WI38 (cell line): ENCODE results near the gene NSD1.
A peak's percentile ranks its signal among the peaks of the same experiment; 100 is the strongest.

Experiments
- H3K4me3 ChIP-seq: 2 replicates; pipeline ENCODE4 v1.5.1; 2011; ENCODE audit warnings: low read depth, mild to moderate bottlenecking, control low read depth, low read length
- TF ChIP-seq, protein P1 (sequence below): IDR thresholded peaks from 2 replicates; pipeline ENCODE4 v1.5.1; 2012; ENCODE audit warnings: low read depth, mild to moderate bottlenecking, control low read depth, low read length

The NSD1 gene, protein sequence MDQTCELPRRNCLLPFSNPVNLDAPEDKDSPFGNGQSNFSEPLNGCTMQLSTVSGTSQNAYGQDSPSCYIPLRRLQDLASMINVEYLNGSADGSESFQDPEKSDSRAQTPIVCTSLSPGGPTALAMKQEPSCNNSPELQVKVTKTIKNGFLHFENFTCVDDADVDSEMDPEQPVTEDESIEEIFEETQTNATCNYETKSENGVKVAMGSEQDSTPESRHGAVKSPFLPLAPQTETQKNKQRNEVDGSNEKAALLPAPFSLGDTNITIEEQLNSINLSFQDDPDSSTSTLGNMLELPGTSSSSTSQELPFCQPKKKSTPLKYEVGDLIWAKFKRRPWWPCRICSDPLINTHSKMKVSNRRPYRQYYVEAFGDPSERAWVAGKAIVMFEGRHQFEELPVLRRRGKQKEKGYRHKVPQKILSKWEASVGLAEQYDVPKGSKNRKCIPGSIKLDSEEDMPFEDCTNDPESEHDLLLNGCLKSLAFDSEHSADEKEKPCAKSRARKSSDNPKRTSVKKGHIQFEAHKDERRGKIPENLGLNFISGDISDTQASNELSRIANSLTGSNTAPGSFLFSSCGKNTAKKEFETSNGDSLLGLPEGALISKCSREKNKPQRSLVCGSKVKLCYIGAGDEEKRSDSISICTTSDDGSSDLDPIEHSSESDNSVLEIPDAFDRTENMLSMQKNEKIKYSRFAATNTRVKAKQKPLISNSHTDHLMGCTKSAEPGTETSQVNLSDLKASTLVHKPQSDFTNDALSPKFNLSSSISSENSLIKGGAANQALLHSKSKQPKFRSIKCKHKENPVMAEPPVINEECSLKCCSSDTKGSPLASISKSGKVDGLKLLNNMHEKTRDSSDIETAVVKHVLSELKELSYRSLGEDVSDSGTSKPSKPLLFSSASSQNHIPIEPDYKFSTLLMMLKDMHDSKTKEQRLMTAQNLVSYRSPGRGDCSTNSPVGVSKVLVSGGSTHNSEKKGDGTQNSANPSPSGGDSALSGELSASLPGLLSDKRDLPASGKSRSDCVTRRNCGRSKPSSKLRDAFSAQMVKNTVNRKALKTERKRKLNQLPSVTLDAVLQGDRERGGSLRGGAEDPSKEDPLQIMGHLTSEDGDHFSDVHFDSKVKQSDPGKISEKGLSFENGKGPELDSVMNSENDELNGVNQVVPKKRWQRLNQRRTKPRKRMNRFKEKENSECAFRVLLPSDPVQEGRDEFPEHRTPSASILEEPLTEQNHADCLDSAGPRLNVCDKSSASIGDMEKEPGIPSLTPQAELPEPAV (N-terminal part only)

DNA sequence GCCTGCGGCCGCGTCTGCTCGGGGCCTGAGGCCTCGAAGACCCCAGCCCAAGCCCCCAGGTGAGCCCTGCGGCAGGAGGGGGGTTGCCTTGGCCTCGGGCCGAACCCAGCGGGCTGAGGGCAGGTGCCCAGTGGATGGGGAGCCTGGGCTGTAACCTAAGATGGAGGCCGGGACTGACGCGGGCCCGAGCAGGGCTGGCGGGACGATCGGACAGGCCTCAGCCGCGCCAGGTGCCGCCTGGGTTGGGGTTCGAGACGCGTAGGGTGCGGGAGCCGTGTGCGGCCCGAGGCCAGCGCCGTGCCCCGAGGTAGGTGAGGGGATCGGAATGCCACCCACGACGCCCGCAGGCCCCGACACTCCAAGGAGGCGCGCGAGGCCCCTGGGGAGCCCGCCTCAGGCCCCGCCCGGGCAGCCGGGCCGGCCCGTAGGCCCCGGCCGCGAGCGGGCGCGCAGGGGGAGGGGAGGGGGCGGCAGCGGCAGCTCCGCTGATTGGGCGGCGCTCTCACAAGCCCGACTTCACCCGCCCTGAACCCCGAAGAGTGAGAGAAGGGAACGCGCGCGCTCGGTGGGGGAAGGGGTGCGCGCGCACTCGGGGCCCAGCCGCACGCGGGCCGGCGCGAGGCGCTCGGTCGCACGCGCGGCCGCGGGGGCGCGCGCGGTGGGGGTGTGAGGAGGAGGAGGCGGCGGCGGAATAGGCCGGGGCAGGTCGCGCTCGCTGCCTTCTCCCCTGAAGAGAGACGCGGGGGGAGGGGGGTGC, at the start of gene NSD1:
NSD1 (plus strand) TSS at position 678 of the 757 bp plus-strand sequence. CDS start 1,331 bp downstream, outside the sequence.
- TF ChIP-seq, protein P1, sequence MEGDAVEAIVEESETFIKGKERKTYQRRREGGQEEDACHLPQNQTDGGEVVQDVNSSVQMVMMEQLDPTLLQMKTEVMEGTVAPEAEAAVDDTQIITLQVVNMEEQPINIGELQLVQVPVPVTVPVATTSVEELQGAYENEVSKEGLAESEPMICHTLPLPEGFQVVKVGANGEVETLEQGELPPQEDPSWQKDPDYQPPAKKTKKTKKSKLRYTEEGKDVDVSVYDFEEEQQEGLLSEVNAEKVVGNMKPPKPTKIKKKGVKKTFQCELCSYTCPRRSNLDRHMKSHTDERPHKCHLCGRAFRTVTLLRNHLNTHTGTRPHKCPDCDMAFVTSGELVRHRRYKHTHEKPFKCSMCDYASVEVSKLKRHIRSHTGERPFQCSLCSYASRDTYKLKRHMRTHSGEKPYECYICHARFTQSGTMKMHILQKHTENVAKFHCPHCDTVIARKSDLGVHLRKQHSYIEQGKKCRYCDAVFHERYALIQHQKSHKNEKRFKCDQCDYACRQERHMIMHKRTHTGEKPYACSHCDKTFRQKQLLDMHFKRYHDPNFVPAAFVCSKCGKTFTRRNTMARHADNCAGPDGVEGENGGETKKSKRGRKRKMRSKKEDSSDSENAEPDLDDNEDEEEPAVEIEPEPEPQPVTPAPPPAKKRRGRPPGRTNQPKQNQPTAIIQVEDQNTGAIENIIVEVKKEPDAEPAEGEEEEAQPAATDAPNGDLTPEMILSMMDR = no peak
- peak within 1 kb of the TSS; percentile 64 for H3K4me3 ChIP-seq

DNA sequence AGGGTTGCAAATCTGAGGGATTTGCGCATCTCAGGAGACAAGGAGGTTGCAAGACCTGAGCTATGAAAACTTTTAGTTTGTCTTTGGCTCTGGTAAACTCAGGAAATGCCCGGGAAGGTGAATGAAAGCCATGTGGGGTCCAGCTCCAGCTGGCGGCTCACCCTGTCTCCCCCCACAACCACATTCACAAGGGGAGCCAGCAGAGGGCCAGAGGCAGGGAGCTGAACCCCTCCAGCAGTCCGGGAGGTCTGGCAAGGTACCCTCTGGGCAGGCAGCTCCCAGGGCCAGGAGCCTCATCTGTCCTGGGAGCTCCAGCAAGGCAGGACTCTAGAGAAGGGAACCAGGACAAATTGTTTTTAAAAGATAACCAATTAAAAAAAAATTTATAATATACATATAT, 49.4 kb upstream of the NSD1 start:
- no peak overlapping the region for H3K4me3 ChIP-seq
- TF ChIP-seq, protein P1 = no peak

DNA sequence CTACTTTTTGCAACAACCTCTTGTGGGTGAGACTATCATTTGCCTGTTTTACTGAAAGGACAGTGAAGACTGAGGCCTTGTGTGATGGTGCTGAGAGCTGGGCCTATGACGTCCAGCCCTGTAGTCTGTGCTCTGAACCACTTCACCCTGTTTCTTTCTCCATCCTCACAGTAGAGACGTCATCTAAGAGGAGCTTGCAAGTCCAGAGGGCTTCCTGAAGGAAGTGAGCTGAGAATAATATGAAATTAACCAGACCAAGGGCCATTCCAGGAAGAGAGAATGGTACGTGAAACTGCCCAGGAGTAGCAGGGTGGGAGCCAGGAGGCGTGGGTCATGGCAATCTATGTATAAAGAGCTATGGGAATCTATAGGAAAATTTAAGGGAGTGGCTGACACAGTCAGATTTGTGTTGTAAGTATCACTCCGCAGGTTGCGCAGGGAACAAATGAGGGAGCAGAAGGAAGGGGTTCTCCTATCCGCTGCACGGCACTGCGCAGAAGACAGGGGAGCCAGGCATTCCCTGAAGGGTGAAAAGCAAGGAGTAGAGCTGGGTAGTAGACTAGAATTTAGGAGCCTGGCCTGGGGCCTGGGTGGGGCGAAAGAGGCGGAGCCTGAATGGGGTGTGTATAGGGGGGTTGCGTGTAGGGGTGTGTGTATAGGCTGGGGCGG, 47.5 kb upstream of the NSD1 start:
- TF ChIP-seq, protein P1 = no peak
- H3K4me3 ChIP-seq = no peak overlapping the region

DNA sequence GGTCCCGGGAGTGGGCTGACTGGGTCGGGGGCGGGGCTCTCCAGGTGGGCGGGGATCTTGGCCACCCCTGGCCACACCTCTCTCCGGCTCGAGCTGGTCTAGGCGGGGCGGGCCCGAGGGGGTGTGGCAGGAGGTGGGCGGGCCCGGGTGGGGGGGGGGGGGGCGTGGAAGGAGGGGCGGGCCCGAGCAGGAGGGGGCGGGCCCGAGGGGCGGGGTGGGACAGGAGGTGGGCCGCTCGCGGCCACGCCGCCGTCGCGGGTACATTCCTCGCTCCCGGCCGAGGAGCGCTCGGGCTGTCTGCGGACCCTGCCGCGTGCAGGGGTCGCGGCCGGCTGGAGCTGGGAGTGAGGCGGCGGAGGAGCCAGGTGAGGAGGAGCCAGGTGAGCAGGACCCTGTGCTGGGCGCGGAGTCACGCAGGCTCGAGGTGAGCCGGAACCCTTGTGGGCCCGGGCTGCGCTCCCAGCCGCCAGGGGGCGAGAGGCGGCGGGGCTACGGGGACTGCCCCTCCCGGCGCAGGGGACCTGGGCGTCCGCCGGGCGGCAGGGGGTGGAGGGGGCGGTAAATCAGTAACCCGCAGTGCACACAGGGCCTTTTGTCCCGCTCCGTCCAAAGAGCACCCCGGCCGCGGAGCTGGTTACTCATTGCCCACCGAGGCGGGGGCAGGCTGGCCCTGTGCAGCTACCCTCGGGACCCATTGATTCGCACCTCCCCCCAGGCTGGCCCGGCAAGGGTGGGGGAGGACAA, 46.7 kb upstream of the NSD1 start, which contains the start of gene FGFR4:
FGFR4 (plus strand) TSS at position 262 of the 744 bp plus-strand sequence. CDS start 2,688 bp downstream, outside the sequence.
- H3K4me3 ChIP-seq = peak within 1 kb of the TSS; percentile 56
- TF ChIP-seq, protein P1 = peak; percentile 51

DNA sequence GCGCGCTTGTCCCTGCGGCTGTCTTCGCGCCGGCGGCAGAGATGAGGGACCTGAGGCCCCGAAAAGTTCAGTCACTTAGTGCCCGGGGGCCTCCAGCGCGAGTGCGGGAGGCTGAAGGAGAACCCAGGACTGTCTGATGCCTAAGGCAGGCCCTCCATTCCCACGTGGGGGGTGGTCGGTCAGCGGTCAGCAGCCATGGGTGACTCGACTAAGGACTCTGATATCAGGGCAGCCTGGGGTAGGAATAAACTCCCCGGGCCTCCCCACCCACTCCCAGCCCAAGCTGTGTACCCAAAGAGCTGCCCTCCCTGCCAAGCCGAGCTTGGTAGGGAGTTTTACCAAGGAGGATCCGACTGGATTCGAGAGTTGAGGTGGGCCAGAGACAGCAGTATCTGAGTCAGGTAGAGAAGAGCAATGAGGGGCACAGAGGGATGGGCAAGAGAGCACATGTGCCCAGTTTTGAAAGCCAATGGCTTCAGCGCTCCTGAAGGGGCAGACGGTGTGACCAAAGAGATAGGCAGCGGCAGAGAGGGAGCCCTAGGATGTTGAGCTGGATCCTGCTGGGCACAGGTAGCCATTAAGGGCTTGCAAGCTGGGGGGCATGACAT, 46.1 kb upstream of the NSD1 start:
- TF ChIP-seq, protein P1 = no peak
- H3K4me3 ChIP-seq = peak overlapping the region; percentile 56
